Lower lobe of right lung (tissue), 2 donors: ENCODE data around the gene SV2A. TPM values are rescaled to one million over a fixed set of nuclear protein-coding genes. Genes with fewer than 3 reads are reported as not detected.

ENCODE experiments used
- ATAC-seq, 2 donors: fragments of 200-7000 bp; cut with Tn5 transposase; one replicate each; pipeline ENCODE4 v1.9.1; 2020 to 2022; ENCODE audit warnings: mild to moderate bottlenecking in 2 of 2, moderate library complexity in 2 of 2
- DNase-seq: peaks from one replicate; pipeline ENCODE4 v3.0.0-alpha.2; 2020
- H3K27ac ChIP-seq: fragments of 200-600 bp; one replicate; pipeline ENCODE4 v1.8.0; 2022
- H3K27me3 ChIP-seq: fragments of 200-600 bp; one replicate; pipeline ENCODE4 v1.8.0; 2022; ENCODE audit warnings: low read depth
- H3K36me3 ChIP-seq: fragments of 200-600 bp; one replicate; pipeline ENCODE4 v1.8.0; 2022; ENCODE audit warnings: mild to moderate bottlenecking
- H3K4me1 ChIP-seq: fragments of 200-600 bp; one replicate; pipeline ENCODE4 v1.8.0; 2022
- H3K4me3 ChIP-seq: fragments of 200-600 bp; one replicate; pipeline ENCODE4 v1.8.0; 2022; ENCODE audit warnings: mild to moderate bottlenecking
- H3K9me3 ChIP-seq: fragments of 200-600 bp; one replicate; pipeline ENCODE4 v1.8.0; 2022
- intact Hi-C: fragments of 100-400 bp; cut with DNase I; formaldehyde crosslinking; loops from one replicate; pipeline ENCODE4 v1.11.0; 2022
- total RNA-seq: library from RNA; stranded (reverse); fragmentation: NEBNext Ultra II Directional; extraction: Animal tissue kit (Norgen Biotek cat#: 25700); gene quantifications from one replicate; pipeline ENCODE4 v1.2.1, GENCODE V29; 2021
- TF ChIP-seq, protein P1 (sequence below): fragments of 200-600 bp; IDR thresholded peaks from one replicate; pipeline ENCODE4 v1.8.0; 2022; ENCODE audit warnings: antibody characterized with exemption, mild to moderate bottlenecking
- donor health status: DM: no; HTN: yes; CAD: no; lungs with severe emphysema.

The SV2A gene
- total RNA-seq, 1 donor from 2014 or later = 0.86 TPM

DNA sequence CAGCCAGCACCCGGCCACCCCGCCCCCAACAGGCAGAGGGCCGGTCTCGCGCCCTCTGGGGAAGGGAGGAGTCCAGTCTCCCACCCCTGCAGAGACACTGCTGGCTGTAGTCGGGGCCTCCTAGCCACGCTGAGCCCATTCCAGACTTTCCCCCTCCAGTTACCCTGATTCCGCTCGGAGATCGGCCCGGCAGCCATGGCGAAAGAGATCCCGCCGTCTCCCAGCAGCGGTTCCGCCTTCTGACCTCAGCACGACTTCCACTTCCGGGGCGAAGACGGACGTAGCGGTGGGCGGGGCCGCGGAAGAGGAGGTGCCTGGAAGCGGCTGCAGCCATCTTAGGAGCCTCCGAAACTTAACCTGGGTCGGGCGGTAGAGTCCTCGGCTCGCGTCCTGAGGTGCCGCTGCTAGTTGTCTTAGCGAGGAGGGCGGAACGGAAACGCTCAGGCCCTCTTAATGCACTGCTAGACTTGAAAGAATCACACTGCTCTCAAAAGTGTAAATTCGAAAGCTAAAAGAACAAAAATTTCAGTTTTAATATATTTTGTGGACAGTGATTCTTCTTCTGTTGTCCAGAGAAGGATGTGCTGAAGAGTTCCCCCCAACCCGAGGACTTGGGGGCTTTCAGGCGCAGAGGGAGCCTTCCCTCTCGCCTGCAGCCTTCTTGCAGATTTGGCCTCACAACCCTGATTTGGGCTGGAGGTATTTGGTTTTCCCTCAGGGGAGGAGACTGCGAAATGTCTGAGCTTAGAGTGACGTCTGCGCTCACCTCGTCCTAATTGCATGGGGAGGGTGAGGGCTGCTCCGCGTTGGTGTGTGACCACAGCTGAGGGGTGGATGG, 10.1 kb upstream of the SV2A start, which contains the start of gene SF3B4:
TSS of gene SF3B4 (minus strand) at position 241 of the 838 bp plus-strand sequence. CDS start at position 197, 44 bp downstream.
- Histone ChIP-seq H3K27ac (peak within 1 kb of the TSS; percentile 98), H3K9me3 (no peaks in the 10 kb centered on the region), H3K4me3 (peak within 1 kb of the TSS; percentile 99), H3K4me1 (peaks cover 43% of the 10 kb centered on the region), H3K27me3 (no peaks in the 10 kb centered on the region), H3K36me3 (peaks cover 46% of the 10 kb centered on the region)
- TF ChIP-seq, protein P1, sequence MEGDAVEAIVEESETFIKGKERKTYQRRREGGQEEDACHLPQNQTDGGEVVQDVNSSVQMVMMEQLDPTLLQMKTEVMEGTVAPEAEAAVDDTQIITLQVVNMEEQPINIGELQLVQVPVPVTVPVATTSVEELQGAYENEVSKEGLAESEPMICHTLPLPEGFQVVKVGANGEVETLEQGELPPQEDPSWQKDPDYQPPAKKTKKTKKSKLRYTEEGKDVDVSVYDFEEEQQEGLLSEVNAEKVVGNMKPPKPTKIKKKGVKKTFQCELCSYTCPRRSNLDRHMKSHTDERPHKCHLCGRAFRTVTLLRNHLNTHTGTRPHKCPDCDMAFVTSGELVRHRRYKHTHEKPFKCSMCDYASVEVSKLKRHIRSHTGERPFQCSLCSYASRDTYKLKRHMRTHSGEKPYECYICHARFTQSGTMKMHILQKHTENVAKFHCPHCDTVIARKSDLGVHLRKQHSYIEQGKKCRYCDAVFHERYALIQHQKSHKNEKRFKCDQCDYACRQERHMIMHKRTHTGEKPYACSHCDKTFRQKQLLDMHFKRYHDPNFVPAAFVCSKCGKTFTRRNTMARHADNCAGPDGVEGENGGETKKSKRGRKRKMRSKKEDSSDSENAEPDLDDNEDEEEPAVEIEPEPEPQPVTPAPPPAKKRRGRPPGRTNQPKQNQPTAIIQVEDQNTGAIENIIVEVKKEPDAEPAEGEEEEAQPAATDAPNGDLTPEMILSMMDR = no peak
- DNase-seq = peak; percentile 97
- intact Hi-C loops = no loop called here
- ATAC-seq = peak; percentile 98 to 99

DNA sequence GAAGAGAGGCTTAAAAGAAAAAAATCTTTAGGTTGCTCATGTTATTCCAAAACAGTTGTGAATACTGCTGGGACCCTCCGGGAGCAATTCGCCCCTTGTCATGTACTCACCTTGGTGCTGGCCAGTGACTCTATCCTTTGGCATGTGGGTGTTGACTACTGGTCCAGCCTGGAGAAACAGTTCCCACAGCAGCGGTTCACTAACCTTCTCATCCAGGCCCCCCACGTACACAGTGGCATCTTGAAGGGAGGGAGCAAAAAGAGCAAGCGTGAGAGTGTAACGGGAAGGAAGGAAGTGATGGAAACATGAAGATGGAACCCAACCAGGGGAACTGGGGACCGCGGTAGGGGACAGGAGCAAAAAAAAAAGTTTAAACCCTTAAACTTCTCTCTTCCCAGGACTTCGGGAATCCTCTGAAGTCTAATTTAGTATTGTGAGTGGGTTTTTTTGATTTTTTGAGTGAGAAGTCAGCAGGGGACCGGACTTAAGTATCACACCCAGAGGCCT, 9.5 kb upstream of the SV2A start:
- intact Hi-C loops = no loop called here
- Histone ChIP-seq H3K4me1 (peaks cover 43% of the 10 kb centered on the region), H3K27me3 (no peaks in the 10 kb centered on the region), H3K9me3 (no peaks in the 10 kb centered on the region), H3K4me3 (peak overlapping the region; percentile 99), H3K27ac (peak overlapping the region; percentile 98), H3K36me3 (peaks cover 53% of the 10 kb centered on the region)
- DNase-seq (no peak), ATAC-seq (no peak)
- TF ChIP-seq, protein P1 = no peak

DNA sequence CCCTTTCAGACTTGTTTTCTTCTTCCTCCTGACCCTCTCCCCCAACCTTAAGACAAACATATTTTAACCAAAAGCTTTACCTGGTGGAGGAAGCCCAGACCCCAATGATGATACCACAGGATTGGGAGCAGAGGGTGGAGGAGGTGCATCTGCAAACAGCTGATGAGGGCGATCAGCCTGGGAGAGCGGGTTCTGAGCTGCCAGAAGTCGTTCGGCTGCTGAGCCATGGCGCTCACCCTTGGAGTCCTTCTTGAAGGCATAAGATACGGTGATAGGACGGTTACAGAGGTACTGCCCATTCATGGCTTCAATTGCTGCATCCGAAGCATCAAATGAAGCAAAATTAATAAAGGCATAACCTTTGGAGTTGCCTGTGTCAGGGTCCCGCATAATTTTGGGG, 8.7 kb upstream of the SV2A start:
- Histone ChIP-seq H3K9me3 (no peaks in the 10 kb centered on the region), H3K27ac (no peak overlapping the region), H3K4me3 (peak overlapping the region; percentile 99), H3K36me3 (peaks cover 54% of the 10 kb centered on the region), H3K4me1 (peaks cover 43% of the 10 kb centered on the region), H3K27me3 (no peaks in the 10 kb centered on the region)
- intact Hi-C loops = no loop called here
- DNase-seq (no peak), ATAC-seq (no peak)
- TF ChIP-seq, protein P1 = no peak

DNA sequence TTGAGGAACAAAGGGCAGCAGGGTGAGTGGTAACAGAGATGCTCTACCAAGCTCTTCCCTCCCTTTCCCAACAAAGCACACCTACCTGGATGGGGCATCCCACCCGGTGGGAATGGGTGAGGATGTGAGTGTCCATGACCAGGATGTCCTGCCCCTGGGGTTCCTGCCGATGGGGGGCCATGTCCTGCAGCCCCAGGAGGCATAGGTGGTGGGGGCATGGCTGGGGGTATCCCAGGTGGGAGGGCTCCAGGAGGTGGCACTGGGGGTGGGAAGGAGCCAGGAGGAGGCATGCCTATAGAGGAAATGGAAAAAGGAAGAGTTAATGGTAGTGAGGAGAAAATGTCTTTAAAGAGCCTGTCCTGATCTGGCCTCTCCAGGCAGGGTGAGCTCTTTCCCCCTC, 8.1 kb upstream of the SV2A start:
- DNase-seq = no peak
- intact Hi-C loops = no loop called here
- TF ChIP-seq, protein P1 = no peak
- Histone ChIP-seq H3K27me3 (no peaks in the 10 kb centered on the region), H3K27ac (no peak overlapping the region), H3K36me3 (peaks cover 51% of the 10 kb centered on the region), H3K4me3 (no peak overlapping the region), H3K9me3 (no peaks in the 10 kb centered on the region), H3K4me1 (peaks cover 43% of the 10 kb centered on the region)
- ATAC-seq = no peak

DNA sequence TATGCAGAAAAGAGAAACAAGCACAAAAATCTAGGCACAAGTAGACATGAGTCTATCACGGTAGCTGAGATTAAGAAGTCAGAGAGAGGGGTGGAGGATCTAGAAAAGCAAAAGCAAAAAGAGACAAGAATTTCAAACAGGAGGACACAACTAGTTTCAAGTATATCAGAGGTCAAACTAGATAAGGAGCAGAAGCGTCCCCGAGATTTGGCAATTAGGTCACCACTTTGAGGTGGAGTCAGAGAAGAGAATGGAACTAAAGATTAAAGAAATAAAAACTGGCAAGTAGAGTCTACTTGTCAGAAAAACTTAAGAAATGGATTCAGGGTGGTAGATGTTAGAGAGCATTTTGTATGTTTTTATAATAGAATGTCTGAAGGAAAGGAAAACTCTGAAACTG, 7.7 kb upstream of the SV2A start:
- H3K9me3 ChIP-seq = no peaks in the 10 kb centered on the region
- H3K4me3 ChIP-seq = no peak overlapping the region
- TF ChIP-seq, protein P1 = no peak
- H3K27me3 ChIP-seq = no peaks in the 10 kb centered on the region
- H3K27ac ChIP-seq = no peak overlapping the region
- no peak for DNase-seq
- peaks cover 49% of the 10 kb centered on the region for H3K36me3 ChIP-seq
- no peak for ATAC-seq
- intact Hi-C loops = no loop called here
- H3K4me1 ChIP-seq = peaks cover 43% of the 10 kb centered on the region
